ENCODE results near the gene ST6GALNAC1. TPM values are rescaled to one million over a fixed set of nuclear protein-coding genes. Genes with fewer than 3 reads are reported as not detected.

Gene ST6GALNAC1
- total RNA-seq, 1 donor from 2014 or later, result 4.4 TPM

- Histone ChIP-seq H3K27ac (no peak overlapping the region), H3K4me3 (no peak overlapping the region), H3K27me3 (no peaks in the 10 kb centered on the region), H3K9me3 (no peaks in the 10 kb centered on the region), H3K36me3 (peaks cover 0 to 23% of the 10 kb centered on the region in 2 donors), H3K4me1 (peaks cover 13% of the 10 kb centered on the region)
- DNase-seq (ENCODE audit: extremely low spot score in 2 of 2), result no peak
- intact Hi-C loops (cut with DNase I), result no loop called here
- TF ChIP-seq CTCF (IDR thresholded peaks at IDR 0.05) (no peak), POLR2AphosphoS5 (IDR thresholded peaks at IDR 0.05; ENCODE audit: insufficient read depth in 1 of 2, low read depth in 1 of 2) (no peak), POLR2A (IDR thresholded peaks at IDR 0.05) (no peak)
Measured at GRCh38 chr17:76676629-76677028, 33.1 kb upstream of the ST6GALNAC1 start.

GRCh38 chr17:76675648-76676047, 32.1 kb upstream of the ST6GALNAC1 start:
- DNase-seq (ENCODE audit: extremely low spot score in 2 of 2), result no peak
- Histone ChIP-seq H3K36me3 (peaks cover 0 to 19% of the 10 kb centered on the region in 2 donors), H3K27ac (no peak overlapping the region), H3K4me3 (no peak overlapping the region), H3K27me3 (no peaks in the 10 kb centered on the region), H3K4me1 (peaks cover 11% of the 10 kb centered on the region), H3K9me3 (no peaks in the 10 kb centered on the region)
- intact Hi-C loops (cut with DNase I), result no loop called here
- TF ChIP-seq POLR2A (IDR thresholded peaks at IDR 0.05), result no peak
- no peak for TF ChIP-seq CTCF (IDR thresholded peaks at IDR 0.05)
- TF ChIP-seq POLR2AphosphoS5 (IDR thresholded peaks at IDR 0.05; ENCODE audit: insufficient read depth in 1 of 2, low read depth in 1 of 2), result no peak

- intact Hi-C loops (cut with DNase I), result no loop called here
- TF ChIP-seq POLR2A (IDR thresholded peaks at IDR 0.05) (no peak), CTCF (IDR thresholded peaks at IDR 0.05) (no peak), POLR2AphosphoS5 (IDR thresholded peaks at IDR 0.05; ENCODE audit: insufficient read depth in 1 of 2, low read depth in 1 of 2) (no peak)
- no peak overlapping the region for H3K4me3 ChIP-seq
- H3K36me3 ChIP-seq, result peaks cover 0 to 14% of the 10 kb centered on the region in 2 donors
- no peaks in the 10 kb centered on the region for H3K27me3 ChIP-seq
- no peak for DNase-seq (ENCODE audit: extremely low spot score in 2 of 2)
- H3K4me1 ChIP-seq, result peaks cover 11% of the 10 kb centered on the region
- no peak overlapping the region for H3K27ac ChIP-seq
- no peaks in the 10 kb centered on the region for H3K9me3 ChIP-seq
Measured at GRCh38 chr17:76674600-76674999, 31.0 kb upstream of the ST6GALNAC1 start.

- intact Hi-C loops (cut with DNase I), result no loop called here
- Histone ChIP-seq H3K4me1 (peaks cover 12% of the 10 kb centered on the region), H3K9me3 (no peaks in the 10 kb centered on the region), H3K27me3 (no peaks in the 10 kb centered on the region), H3K27ac (no peak overlapping the region), H3K36me3 (peaks cover 0 to 14% of the 10 kb centered on the region in 2 donors), H3K4me3 (no peak overlapping the region)
- DNase-seq (ENCODE audit: extremely low spot score in 2 of 2), result no peak
- TF ChIP-seq CTCF (IDR thresholded peaks at IDR 0.05), result no peak
- no peak for TF ChIP-seq POLR2AphosphoS5 (IDR thresholded peaks at IDR 0.05; ENCODE audit: insufficient read depth in 1 of 2, low read depth in 1 of 2)
- no peak for TF ChIP-seq POLR2A (IDR thresholded peaks at IDR 0.05)
Measured at GRCh38 chr17:76673729-76674128, 30.2 kb upstream of the ST6GALNAC1 start.

- H3K4me3 ChIP-seq, result no peak overlapping the region
- no peaks in the 10 kb centered on the region for H3K9me3 ChIP-seq
- H3K4me1 ChIP-seq, result peaks cover 20% of the 10 kb centered on the region
- no peaks in the 10 kb centered on the region for H3K27me3 ChIP-seq
- no peak overlapping the region for H3K27ac ChIP-seq
- H3K36me3 ChIP-seq, result peaks cover 0 to 12% of the 10 kb centered on the region in 2 donors
- TF ChIP-seq CTCF (IDR thresholded peaks at IDR 0.05), result no peak
- TF ChIP-seq POLR2AphosphoS5 (IDR thresholded peaks at IDR 0.05; ENCODE audit: insufficient read depth in 1 of 2, low read depth in 1 of 2), result no peak
- TF ChIP-seq POLR2A (IDR thresholded peaks at IDR 0.05), result no peak
- no peak for DNase-seq (ENCODE audit: extremely low spot score in 2 of 2)
- intact Hi-C loops (cut with DNase I), result no loop called here
Measured at GRCh38 chr17:76672892-76673291, 29.3 kb upstream of the ST6GALNAC1 start.

Data from vagina (tissue), 2 donors.